Measurements from ENCODE around the gene TCF4. TPM values are rescaled to one million over a fixed set of nuclear protein-coding genes. Genes with fewer than 3 reads are reported as not detected.

The TCF4 gene
- total and polyA plus RNA-seq, 2 donors (not counting 3 experiments of a cell fraction or from before 2014, with no cell fraction given) = 183 to 390 TPM

GRCh38 chr18:55494899-55495298 is 93.1 kb downstream of the TCF4 start:
- H3K36me3 ChIP-seq (ENCODE audit: control insufficient read depth in 2 of 2, extremely low read depth in 1 of 2, insufficient read depth in 2 of 2, low read length in 2 of 2) = no peaks in the 10 kb centered on the region
- no peaks in the 10 kb centered on the region for H3K27me3 ChIP-seq (ENCODE audit: control insufficient read depth in 2 of 2, insufficient read depth in 2 of 2, low read length in 2 of 2)
- DNase-seq (ENCODE audit: low read depth, low spot score) (no peak), FAIRE-seq (no peak)
- H3K9me3 ChIP-seq (replicated peaks; ENCODE audit: control insufficient read depth, insufficient read depth, low read length) = no peaks in the 10 kb centered on the region
- CTCF ChIA-PET = interaction anchor here (0.9 to 1.8 kb wide), 4 partner anchors 14 to 287 kb away, joined by 3 to 7 read pairs (median 5); no protein-coding TSS in a partner anchor
- H3K4me1 ChIP-seq (ENCODE audit: control insufficient read depth, extremely low read depth, insufficient read depth, low read length) = peaks cover 27% of the 10 kb centered on the region
- POLR2A ChIA-PET = no interaction called here
- H4K20me1 ChIP-seq (replicated peaks; ENCODE audit: control insufficient read depth, extremely low read depth, insufficient read depth, low read length) = no peaks in the 10 kb centered on the region
- H3K27ac ChIP-seq (ENCODE audit: insufficient read depth, low read depth, low read length) = no peak overlapping the region
- no peak overlapping the region for H3K9ac ChIP-seq (replicated peaks; ENCODE audit: extremely low read depth, insufficient read depth, low read length)
- intact Hi-C loops (cut with micrococcal nuclease) = no loop called here
- no TSS peak for BruUV-seq (replicated peaks)
- H3K79me2 ChIP-seq (ENCODE audit: control insufficient read depth, insufficient read depth, low read length) = peaks cover 58% of the 10 kb centered on the region
- no peaks in the 10 kb centered on the region for H3K9me1 ChIP-seq (replicated peaks; ENCODE audit: control insufficient read depth, extremely low read depth, insufficient read depth, low read length)
- TF ChIP-seq GATA2 (IDR thresholded peaks at IDR 0.05; ENCODE audit: insufficient read depth, insufficient read length, low read depth, low read length) (no peak), CTCF (IDR thresholded peaks at IDR 0.05; ENCODE audit: extremely low read depth in 1 of 2, insufficient read depth in 1 of 2, low read depth in 1 of 2, low read length in 2 of 2) (no peak), MYC (IDR thresholded peaks at IDR 0.05; ENCODE audit: low read depth, low read length) (no peak), MAX (IDR thresholded peaks at IDR 0.05; ENCODE audit: insufficient read depth, insufficient read length) (no peak), FOS (IDR thresholded peaks at IDR 0.05; ENCODE audit: borderline replicate concordance, insufficient read depth, low read length) (peak; percentile 53)
- no peak overlapping the region for H2AFZ ChIP-seq (ENCODE audit: low read depth, low read length)
- dilution Hi-C loops (cut with MboI; ENCODE audit: extremely low pct_ligation_motif_present, low sequenced_read_pairs) = no loop called here
- H3K4me3 ChIP-seq (replicated peaks in 1 of 3; ENCODE audit: insufficient read depth in 1 of 3, low read depth in 1 of 3, low read length in 3 of 3) = no peak overlapping the region
- no peak overlapping the region for H3K4me2 ChIP-seq (ENCODE audit: insufficient read depth, low read length)

DNA sequence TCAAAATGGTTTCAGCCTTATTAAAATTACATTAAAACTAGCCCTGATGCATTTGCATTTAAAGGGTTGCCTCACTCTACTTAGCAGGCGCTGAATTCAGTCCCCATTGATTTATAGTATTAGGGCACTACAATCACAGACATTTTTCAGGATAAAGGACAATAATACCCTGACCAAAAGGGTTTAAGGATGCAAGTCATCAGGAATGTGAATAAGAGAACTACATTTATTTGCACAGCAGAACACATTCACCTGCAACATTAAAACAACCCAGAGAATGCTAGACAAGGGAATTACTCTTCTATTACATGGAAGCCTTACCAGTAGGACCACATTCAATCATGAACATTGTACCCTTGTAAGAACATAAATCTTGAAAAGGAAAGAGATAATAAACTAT is 93.6 kb downstream of the TCF4 start:
- intact Hi-C loops (cut with micrococcal nuclease) (no loop called here), dilution Hi-C loops (cut with MboI; ENCODE audit: extremely low pct_ligation_motif_present, low sequenced_read_pairs) (no loop called here)
- H3K27me3 ChIP-seq (ENCODE audit: control insufficient read depth in 2 of 2, insufficient read depth in 2 of 2, low read length in 2 of 2) = no peaks in the 10 kb centered on the region
- CTCF ChIA-PET = interaction anchor here (0.8 to 1.8 kb wide), 6 partner anchors 14 to 287 kb away, joined by 3 to 7 read pairs (median 5); no protein-coding TSS in a partner anchor
- TF ChIP-seq MYC (IDR thresholded peaks at IDR 0.05; ENCODE audit: low read depth, low read length) = no peak
- no peak for TF ChIP-seq CTCF (IDR thresholded peaks at IDR 0.05; ENCODE audit: extremely low read depth in 1 of 2, insufficient read depth in 1 of 2, low read depth in 1 of 2, low read length in 2 of 2)
- no peak for TF ChIP-seq GATA2 (IDR thresholded peaks at IDR 0.05; ENCODE audit: insufficient read depth, insufficient read length, low read depth, low read length)
- no peak for TF ChIP-seq EZH2 (IDR thresholded peaks at IDR 0.05; ENCODE audit: borderline replicate concordance, low read depth, low read length, severe bottlenecking)
- H3K9me1 ChIP-seq (replicated peaks; ENCODE audit: control insufficient read depth, extremely low read depth, insufficient read depth, low read length) = no peaks in the 10 kb centered on the region
- BruUV-seq (replicated peaks) = no TSS peak
- H3K79me2 ChIP-seq (ENCODE audit: control insufficient read depth, insufficient read depth, low read length) = peaks cover 59% of the 10 kb centered on the region
- DNase-seq (ENCODE audit: low read depth, low spot score) (no peak), FAIRE-seq (no peak)
- H4K20me1 ChIP-seq (replicated peaks; ENCODE audit: control insufficient read depth, extremely low read depth, insufficient read depth, low read length) = no peaks in the 10 kb centered on the region
- H2AFZ ChIP-seq (ENCODE audit: low read depth, low read length) = no peak overlapping the region
- H3K36me3 ChIP-seq (ENCODE audit: control insufficient read depth in 2 of 2, extremely low read depth in 1 of 2, insufficient read depth in 2 of 2, low read length in 2 of 2) = no peaks in the 10 kb centered on the region
- no peak overlapping the region for H3K4me2 ChIP-seq (ENCODE audit: insufficient read depth, low read length)
- peaks cover 26% of the 10 kb centered on the region for H3K4me1 ChIP-seq (ENCODE audit: control insufficient read depth, extremely low read depth, insufficient read depth, low read length)
- no peak overlapping the region for H3K9ac ChIP-seq (replicated peaks; ENCODE audit: extremely low read depth, insufficient read depth, low read length)
- H3K27ac ChIP-seq (ENCODE audit: insufficient read depth, low read depth, low read length) = no peak overlapping the region
- no peaks in the 10 kb centered on the region for H3K9me3 ChIP-seq (replicated peaks; ENCODE audit: control insufficient read depth, insufficient read depth, low read length)
- H3K4me3 ChIP-seq (replicated peaks in 1 of 3; ENCODE audit: insufficient read depth in 1 of 3, low read depth in 1 of 3, low read length in 3 of 3) = no peak overlapping the region
- POLR2A ChIA-PET = interaction anchor here (0.6 kb wide), 1 partner anchor 85 kb away, joined by 3 read pairs; no protein-coding TSS in a partner anchor
